EL (cell line): ENCODE data around the gene TMPRSS3.

Experiments used
- DNase-seq: peaks from one replicate; pipeline ENCODE4 v3.0.0-alpha.2; 2016

The TMPRSS3 gene

GRCh38 chr21:42369821-42370220 is 26.0 kb downstream of the TMPRSS3 start:
- DNase-seq, result no peak

GRCh38 chr21:42367367-42368165 is 28.3 kb downstream of the TMPRSS3 start:
- DNase-seq, result no peak

GRCh38 chr21:42366292-42367010 is 29.4 kb downstream of the TMPRSS3 start, which contains the start of gene TFF1:
Gene TFF1 (minus strand): TSS chr21:42366535. CDS start chr21:42366495, 40 bp downstream.
- no peak for DNase-seq

- no peak for DNase-seq
These were observed 30.1 kb downstream of the TMPRSS3 start for GRCh38 chr21:42365770-42366169.

GRCh38 chr21:42364304-42364865 is 31.5 kb downstream of the TMPRSS3 start:
- no peak for DNase-seq

- no peak for DNase-seq
These were observed 32.5 kb downstream of the TMPRSS3 start for GRCh38 chr21:42363312-42363711.

GRCh38 chr21:42362700-42363099 is 33.2 kb downstream of the TMPRSS3 start:
- no peak for DNase-seq

- DNase-seq, result no peak
These were observed 33.7 kb downstream of the TMPRSS3 start for GRCh38 chr21:42362198-42362597.

GRCh38 chr21:42361286-42361685 is 34.6 kb downstream of the TMPRSS3 start:
- no peak for DNase-seq

- DNase-seq, result no peak
These were observed 35.5 kb downstream of the TMPRSS3 start for GRCh38 chr21:42360317-42360716.

- DNase-seq, result no peak
These were observed 36.9 kb downstream of the TMPRSS3 start for GRCh38 chr21:42358937-42359336.

GRCh38 chr21:42358261-42358660 is 37.6 kb downstream of the TMPRSS3 start:
- DNase-seq, result no peak

- no peak for DNase-seq
These were observed 38.5 kb downstream of the TMPRSS3 start for GRCh38 chr21:42357307-42357706.

- no peak for DNase-seq
These were observed 39.2 kb downstream of the TMPRSS3 start for GRCh38 chr21:42356650-42357049.

GRCh38 chr21:42356046-42356445 is 39.8 kb downstream of the TMPRSS3 start:
- no peak for DNase-seq

- DNase-seq, result no peak
These were observed 42.2 kb downstream of the TMPRSS3 start for GRCh38 chr21:42353623-42354022.

- DNase-seq, result no peak
These were observed 43.3 kb downstream of the TMPRSS3 start for GRCh38 chr21:42352441-42353095.

- DNase-seq, result no peak
These were observed 44.0 kb downstream of the TMPRSS3 start for GRCh38 chr21:42351626-42352440.

- DNase-seq, result no peak
These were observed 44.9 kb downstream of the TMPRSS3 start, which contains the start of gene TFF2 for GRCh38 chr21:42350927-42351426. Gene TFF2 (minus strand): TSS chr21:42350994. CDS start chr21:42350957, 37 bp downstream.

- DNase-seq, result no peak
These were observed 45.4 kb downstream of the TMPRSS3 start for GRCh38 chr21:42350318-42350910.
